GM21381 (cell line): Measurements from ENCODE around the gene MYH14.

ENCODE experiments used
- ATAC-seq: cut with Tn5 transposase; IDR thresholded peaks from one replicate; pipeline ENCODE4 v1.9.1; 2021; ENCODE audit warnings: mild to moderate bottlenecking, moderate library complexity; ENCODE audit not compliant: unreplicated experiment

MYH14 gene

GRCh38 chr19:50255115-50255514, 51.7 kb downstream of the MYH14 start:
- ATAC-seq: no peak

- no peak for ATAC-seq
Observed at GRCh38 chr19:50257141-50257540, 53.7 kb downstream of the MYH14 start.

GRCh38 chr19:50258918-50259372, 55.5 kb downstream of the MYH14 start:
- ATAC-seq: no peak

- ATAC-seq: no peak
Observed at GRCh38 chr19:50261446-50261970, 58.1 kb downstream of the MYH14 start.

- ATAC-seq: no peak
Observed at GRCh38 chr19:50263176-50263575, 59.8 kb downstream of the MYH14 start.

GRCh38 chr19:50264483-50265186, 61.2 kb downstream of the MYH14 start:
- ATAC-seq: no peak

- ATAC-seq: no peak
Observed at GRCh38 chr19:50266041-50266440, 62.6 kb downstream of the MYH14 start.

- ATAC-seq: no peak
Observed at GRCh38 chr19:50266896-50267295, 63.5 kb downstream of the MYH14 start.

GRCh38 chr19:50268041-50268440, 64.6 kb downstream of the MYH14 start:
- no peak for ATAC-seq

- no peak for ATAC-seq
Observed at GRCh38 chr19:50268501-50268900, 65.1 kb downstream of the MYH14 start.

- ATAC-seq: no peak
Observed at GRCh38 chr19:50269653-50270052, 66.2 kb downstream of the MYH14 start.

- no peak for ATAC-seq
Observed at GRCh38 chr19:50272263-50272897, 69.0 kb downstream of the MYH14 start.

- ATAC-seq: no peak
Observed at GRCh38 chr19:50273821-50274220, 70.4 kb downstream of the MYH14 start.

- no peak for ATAC-seq
Observed at GRCh38 chr19:50275577-50276368, 72.4 kb downstream of the MYH14 start.

GRCh38 chr19:50276370-50277063, 73.1 kb downstream of the MYH14 start:
- ATAC-seq: no peak

GRCh38 chr19:50277966-50278580, 74.7 kb downstream of the MYH14 start:
- ATAC-seq: no peak

GRCh38 chr19:50280074-50280473, 76.7 kb downstream of the MYH14 start:
- no peak for ATAC-seq

GRCh38 chr19:50280983-50281382, 77.6 kb downstream of the MYH14 start:
- no peak for ATAC-seq

- ATAC-seq: no peak
Observed at GRCh38 chr19:50281491-50281890, 78.1 kb downstream of the MYH14 start.

GRCh38 chr19:50285833-50286232, 82.4 kb downstream of the MYH14 start:
- no peak for ATAC-seq
